ENCODE measurements around the gene TGM1.
A peak's percentile ranks its signal among the peaks of the same experiment; 100 is the strongest.
"Not testable (repeated sequence)": the region's sequence is repeated elsewhere in the genome, so short reads cannot be mapped to it uniquely, and the experiment has no call there.

TGM1 gene

DNA sequence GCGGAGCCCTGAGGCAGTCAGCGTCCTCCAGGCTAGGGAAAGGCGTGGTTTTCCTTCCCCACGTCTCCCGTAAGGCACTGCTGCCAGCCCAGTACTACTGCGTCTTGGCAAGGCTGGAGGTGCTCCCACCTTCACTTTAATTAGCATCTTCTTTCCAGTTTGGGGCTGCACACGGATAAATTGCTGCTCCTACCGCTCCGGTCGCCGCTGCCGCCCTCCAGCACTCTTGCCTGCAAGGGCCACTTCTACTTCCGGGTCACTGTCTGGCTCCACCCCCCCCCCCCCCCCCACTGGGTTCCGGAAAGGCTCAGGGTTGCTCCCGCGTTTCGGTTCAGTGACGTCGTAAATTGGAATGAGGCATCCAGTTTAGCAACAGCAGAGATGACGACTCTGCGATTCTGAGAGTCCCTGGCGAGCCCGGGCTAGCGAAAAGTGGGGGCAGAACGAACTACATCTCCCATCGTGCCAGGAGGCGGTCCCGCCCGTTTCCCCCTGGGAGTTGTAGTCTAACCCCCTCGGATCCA, 30.8 kb downstream of the TGM1 start, which contains the start of gene NEDD8:
Gene NEDD8 (minus strand): TSS at position 247 of the 524 bp plus-strand sequence. CDS start 100 bp downstream, at position 147.
- peak; percentile 92 to 94 for DNase-seq

DNA sequence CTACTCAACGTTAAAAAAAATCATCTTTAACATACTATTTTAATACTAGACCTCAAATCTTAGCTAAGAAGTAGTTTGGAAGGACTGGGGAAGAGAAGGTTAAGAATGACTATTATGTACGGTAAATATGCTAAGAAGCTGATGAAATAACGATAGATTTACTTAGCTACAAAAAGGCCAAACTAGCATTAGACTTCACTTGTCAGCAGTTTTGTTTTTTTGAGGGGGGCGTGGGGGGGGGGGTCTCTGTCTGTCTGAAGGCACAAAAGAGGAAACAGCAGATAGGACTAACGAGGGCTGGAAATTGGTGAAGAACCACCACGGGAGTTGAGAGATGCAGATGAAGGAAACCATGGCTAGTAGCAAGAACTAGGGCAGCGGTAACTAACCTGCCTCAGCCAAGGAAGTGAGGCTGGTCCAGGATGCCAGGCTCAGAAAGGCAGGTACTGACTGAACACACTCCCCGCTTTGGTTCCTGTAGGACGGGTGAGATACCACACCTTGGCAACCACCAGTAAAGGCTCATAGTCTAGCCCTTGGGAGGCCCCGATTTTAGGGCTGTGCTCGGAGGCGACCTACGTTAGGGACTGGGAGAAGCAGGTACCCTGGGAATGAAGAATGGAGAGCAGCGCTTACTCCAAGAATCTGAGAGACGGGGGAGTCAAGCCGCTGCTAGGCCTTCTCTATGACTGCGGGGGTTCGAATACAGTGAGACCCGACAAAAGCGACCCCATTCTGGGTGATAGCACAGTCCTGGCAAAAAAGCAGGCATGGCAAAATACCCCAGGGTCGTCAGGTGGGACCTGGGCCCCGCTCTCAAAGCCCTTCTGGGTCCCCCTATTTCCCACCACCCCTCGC, 31.5 kb downstream of the TGM1 start:
- DNase-seq = peak in 1 of 2 experiments; percentile 37

DNA sequence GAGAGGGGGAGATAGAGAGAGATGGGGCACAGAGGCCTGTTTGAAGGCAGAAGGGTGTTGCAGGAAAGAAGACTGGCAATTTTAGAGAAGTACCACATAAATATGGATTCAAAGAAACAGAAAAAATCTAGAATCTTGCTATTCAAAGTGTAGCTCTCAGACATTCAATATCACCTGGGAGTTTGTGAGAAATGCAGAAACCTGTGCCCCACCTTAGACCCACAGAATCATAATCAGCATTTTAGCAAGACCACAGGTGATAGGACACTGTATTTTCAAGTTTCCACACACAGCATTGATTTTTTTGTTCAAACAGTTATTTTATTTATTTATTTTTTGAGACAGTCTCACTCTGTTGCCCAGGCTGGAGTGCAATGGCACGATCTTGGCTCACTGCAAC, 34.1 kb downstream of the TGM1 start:
- DNase-seq = no peak

DNA sequence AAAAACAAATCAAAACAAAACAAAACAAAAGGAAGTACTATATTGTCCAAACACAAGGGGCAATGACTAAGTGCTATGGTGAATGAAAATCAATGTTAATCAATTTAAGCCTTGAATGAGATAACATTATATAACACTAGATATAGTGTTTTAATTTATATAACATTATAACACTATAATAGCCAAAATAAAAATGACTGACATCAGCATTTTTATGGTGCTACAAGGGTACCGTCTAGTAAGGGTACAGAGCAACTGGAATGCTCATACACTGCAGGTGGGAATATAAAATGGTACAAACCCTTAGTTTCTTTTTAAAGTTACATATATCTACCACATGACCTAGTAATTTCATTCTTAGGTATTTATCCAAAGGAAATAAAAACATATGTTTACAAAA, 36.5 kb downstream of the TGM1 start:
- no peak for DNase-seq

DNA sequence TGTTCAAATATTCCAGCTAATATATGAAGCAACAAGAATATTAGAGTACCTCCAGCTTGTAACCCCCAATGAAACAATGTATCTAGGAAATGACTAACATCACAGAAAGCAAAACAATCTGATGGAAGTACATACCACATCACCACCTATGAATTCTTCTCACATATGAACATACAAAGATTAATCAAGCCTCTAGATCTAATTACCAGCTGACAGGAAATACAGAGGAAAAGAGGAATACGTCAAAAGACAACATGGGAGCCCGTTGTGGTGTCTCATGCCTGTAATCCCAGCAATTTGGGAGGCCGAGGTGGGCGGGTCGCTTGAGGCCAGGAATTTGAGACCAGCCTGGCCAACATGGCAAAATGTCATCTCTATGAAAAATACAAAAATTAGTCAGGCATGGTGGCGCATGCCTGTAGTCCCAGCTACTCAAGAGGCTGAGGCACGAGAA, 38.3 kb downstream of the TGM1 start:
- DNase-seq = no peak

DNA sequence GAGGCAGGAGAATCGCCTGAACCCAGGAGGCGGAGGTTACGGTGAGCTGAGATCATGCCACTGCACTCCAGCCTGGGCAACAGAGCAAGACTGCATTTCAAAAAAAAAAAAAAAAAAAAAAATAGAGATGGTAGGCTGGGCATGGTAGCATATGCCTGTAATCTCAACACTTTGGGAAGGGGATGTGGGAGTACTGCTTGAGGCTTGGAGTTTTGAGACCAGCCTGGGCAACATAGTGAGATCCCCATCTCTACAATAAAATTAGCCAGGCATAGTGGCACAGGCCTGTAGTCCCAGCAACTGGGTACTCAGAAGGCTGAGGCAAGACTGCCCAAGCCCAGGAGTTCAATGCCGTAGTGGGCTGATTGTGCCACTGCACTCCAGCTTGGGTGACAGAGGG, 40.0 kb downstream of the TGM1 start:
- not testable (repeated sequence) for DNase-seq

DNA sequence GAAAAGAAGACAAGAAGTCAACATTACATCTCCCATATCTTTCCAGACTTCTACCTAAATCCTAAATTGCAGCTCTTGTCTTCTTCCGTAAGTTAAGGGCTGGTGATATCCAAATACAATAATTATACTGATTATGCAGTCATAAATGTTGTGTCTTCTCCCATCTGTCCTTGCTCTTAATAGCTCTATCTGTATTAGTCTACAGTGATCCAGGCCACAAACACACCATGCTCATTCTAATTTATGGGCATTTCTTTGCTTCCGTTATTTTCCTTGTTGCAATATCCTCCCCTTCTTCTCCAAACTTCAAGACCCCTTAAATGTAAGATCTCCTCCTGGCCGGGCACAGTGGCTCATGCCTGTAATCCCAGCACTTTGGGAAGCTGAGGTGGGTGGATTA, 43.5 kb downstream of the TGM1 start:
- no peak for DNase-seq

DNA sequence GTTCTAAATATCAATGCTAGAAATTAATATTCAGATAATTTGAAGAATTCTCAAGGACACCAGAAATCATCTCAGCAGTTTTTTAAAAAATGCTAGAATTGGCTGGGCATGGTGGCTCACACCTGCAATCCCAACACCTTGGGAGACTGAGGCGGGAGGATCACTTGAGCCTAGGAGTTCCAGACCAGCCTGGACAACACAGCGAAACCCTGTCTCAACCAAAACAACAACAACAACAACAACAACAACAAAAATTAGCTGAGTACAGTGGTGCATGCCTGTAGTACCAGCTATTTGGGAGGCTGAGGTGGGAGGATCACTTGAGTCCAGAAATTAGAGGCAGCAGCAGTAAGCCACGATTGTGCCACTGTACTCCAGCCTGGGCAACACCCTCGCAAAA, 43.9 kb downstream of the TGM1 start:
- DNase-seq = no peak

DNA sequence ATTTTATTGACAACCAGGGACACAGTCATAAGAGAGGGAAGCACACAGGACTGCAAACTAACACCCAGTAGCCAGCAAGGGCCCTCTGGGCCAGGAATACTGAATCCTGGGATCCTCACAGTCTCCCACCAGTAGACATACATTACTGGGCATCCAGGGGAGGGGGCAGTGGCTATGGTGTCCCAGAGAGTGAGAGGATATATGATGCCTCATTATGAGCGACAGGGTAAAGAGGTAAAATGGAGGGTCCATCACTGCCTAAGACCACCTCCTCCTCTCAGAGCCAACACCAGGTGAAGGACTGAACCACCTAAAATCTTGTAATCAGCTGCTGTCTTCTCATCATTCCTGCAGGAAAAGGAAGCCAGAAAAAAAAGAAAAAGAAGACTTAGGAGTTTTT, 46.1 kb downstream of the TGM1 start:
- DNase-seq = not testable (repeated sequence)

DNA sequence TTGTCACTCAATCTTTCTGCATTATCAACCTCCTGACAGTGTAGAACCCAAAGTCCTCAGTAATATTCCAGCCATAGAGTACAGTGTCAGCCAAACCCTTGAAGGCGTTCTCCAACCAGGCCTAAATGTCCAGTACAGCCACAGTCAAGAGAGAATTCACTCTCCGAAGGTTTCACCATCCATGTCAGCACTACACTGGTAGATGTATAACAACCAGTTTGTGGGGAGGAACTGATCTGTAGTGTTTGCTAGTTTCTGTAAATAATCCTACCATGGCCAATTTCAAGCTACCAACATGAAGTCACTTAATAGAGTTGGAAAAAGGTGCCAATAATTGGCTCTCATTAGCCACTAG, 46.7 kb downstream of the TGM1 start:
- DNase-seq = no peak

DNA sequence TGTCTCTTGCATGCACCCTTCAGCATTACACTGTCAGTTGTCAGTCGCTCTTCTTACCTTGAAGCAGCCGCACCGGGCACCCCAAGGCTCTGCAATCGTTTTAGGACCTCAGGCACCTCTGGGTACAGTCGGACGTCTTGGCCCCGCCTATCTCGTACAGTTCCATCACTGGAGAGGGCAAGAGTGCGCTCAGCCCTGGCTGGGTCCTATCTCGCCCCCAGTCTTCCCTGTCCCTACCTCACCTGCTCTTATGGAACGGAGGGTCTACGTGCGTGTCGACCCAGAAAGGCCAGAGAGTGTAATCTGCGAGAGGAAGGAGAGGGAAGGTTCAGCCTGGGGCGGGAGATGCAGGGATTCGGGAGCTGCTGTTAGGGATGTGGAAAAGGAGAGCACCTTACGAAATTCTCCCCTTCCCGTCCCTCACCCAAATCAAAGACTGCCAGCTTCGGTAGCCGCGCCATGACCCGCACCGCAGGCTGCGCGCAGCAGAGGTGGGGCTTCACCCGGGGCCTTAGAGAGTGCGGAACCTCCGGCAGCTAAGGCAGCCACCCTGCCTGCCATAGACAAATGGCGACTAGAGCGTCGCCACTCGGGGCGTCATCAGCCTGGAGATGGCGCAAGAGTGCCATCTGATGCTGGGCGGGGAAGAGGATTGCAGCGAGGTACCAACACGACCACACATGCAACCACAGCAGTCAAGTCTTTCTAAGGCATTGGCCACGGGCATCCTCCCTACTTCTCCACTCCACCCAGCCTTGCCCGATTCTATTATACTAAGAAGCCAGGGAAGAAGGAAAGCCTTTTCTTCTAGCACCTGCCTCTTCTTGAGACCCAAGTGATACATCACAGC, 47.3 kb downstream of the TGM1 start, which contains the start of gene MDP1:
Gene MDP1 (minus strand): TSS at position 572 of the 850 bp plus-strand sequence. CDS start 111 bp downstream, at position 461.
- DNase-seq = peak; percentile 82 to 87

DNA sequence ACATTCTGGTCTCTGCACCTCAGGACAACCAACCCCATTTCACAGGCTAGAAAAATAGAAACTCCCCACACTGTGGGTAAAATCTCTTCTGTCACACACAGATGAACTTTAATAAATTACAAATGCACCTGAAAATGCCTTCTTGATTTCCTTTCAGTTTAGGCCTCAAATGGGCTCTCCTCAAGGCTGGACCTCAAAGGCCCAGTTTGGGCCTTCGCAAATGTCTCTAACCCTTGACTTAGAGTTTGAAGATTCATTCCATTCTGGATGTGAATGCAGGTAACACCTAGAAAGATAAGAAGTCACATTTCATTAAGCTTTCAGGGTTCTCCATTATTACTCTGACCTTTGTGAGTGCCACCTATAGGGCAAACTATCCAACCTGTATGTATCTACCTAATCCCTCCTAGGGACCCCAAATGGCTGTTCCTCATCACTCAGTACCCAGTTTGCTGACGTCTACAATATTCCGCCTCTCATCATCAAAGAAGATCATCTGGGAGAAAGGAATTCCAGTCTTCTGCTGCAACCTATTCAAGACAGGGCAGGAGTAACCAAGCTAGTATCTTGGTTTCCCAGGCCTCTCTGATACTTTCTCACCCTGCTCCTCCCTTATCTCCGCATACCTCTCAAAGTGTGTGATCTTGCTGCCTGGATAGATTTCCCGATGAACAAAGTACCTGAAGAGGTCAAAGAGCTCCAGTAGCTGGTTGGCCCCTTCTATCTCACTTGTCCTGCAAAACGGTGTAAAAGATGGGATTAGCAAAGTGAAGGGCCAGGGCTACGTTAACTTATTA, 48.9 kb downstream of the TGM1 start:
- DNase-seq = no peak

DNA sequence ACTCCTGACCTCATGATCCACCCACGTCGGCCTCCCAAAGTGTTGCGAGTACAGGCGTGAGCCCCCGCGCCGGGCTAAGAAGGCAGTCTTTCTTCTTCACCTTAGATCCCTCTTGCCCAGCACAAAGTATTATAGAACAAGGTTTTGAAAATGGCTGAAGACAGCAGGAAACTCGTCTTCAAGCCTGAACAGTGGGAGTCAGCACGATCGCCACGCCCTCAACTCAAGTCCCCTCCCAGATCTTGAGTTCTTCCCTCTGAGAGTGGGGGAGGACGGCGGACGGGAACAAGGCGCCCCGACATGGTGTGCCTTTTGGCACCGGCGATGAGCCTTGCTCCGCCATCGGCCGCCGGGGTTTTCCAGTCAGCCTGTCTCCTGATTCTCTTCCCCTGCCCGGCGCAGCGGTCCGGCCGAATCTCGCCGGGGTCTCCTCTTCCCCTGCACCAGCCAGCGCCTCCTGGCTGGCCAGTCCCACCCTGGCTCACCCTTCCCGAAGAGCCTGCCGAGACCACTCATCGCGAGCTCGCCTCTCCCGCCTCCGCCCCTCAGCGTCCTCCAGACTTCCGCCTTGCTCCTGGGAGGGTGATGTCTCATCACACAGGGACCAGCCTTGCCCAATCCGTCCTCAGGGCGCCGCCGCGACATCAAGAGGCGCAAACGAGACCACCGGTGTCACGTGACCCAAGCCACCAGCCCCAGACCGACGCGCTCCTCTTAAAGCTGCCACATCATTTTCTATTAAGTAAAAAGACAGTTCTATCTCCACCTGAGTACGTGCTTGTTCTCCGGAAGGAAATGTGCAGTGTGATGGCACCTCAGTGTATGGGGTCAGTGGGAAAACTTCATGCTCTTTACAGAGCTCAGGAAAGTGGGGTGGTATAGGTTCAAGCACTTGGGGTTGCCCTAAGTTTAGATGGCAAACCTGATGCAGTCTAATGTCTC, 49.8 kb downstream of the TGM1 start, which contains the start of gene CHMP4A:
Gene CHMP4A (minus strand): TSS at position 565 of the 942 bp plus-strand sequence. CDS start 49 bp downstream, at position 516.
- DNase-seq = peak; percentile 97 to 98

DNA sequence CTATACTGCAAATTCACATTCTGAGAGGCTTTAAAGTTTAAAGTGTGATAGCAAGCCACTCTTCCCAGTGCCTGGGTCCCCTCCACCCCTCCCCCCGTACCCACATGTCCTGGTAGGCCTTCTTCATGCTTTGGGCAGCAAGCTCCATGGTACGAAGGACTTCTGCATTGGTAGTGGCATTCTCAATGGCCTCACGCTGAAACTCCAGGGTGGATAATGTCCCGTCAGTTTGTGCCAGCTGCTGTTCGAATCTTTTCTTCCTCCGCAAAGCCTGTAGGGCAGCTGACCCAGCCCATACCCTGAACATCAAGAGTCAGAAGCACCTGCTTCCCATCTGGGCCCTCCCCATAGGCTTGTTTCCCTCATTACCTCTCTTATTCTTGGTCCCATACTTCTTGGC, 51.7 kb downstream of the TGM1 start:
- DNase-seq = no peak

DNA sequence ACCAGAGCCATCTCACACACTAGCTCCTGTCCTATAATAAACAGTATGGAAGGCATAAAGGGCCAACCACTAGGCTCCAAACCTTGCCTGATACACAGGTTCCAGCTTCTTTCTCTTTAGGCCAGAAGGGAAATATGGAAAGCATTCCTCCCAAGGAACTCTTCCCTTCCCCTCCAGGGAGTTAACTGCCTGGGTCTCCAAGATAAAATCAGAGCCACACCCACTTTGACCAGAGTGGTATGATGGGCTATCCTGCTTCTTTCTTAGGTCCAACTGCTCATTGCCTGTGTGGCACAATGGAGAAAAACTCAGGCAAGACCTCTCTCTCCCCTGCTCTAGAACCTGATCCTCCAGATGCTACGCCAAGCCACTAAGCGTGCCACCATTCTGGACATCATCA, 55.4 kb downstream of the TGM1 start:
- DNase-seq = no peak

DNA sequence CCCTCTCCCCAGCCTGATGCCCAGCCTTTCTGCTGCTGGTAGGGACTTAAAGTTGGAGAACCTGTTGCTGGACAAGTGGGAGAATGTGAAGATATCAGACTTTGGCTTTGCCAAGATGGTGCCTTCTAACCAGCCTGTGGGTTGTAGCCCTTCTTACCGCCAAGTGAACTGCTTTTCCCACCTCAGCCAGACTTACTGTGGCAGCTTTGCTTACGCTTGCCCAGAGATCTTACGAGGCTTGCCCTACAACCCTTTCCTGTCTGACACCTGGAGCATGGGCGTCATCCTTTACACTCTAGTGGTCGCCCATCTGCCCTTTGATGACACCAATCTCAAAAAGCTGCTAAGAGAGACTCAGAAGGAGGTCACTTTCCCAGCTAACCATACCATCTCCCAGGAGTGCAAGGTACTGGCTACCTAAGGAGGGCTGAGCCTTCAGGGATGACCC, 55.8 kb downstream of the TGM1 start:
- DNase-seq = no peak

DNA sequence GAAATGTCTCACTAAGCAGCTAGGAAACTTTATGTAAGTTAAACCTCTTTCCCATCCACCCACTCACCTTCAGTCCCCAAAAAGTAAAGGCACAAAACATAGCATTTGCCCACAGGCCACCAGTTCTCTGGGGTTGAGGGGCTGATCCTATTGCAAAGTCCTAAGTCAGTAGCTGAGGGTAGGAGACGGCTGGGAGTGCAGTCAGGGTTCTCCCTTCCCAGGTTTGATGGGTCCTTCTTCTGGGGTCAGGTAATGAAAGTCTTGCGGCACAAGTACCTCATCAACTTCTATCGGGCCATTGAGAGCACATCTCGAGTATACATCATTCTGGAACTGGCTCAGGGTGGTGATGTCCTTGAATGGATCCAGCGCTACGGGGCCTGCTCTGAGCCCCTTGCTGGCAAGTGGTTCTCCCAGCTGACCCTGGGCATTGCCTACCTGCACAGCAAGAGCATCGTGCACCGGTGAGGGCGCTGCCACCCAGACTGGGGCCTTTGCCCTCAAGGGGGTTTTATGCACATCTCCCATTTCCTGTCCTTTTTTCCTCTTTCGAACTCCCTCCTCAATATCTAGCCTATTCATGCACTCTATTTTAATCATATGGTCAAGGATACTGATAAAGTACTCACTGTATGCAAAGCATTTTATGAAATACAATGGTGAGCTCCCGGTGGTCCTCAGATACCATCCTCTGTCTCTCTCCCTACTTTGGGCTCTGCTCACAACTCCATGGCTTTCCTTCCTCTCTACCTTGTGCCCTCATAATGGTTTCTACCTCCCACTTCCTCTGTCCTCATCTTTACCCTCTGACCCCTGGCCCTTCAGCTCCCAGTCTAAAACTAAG, 56.5 kb downstream of the TGM1 start:
- no peak for DNase-seq

DNA sequence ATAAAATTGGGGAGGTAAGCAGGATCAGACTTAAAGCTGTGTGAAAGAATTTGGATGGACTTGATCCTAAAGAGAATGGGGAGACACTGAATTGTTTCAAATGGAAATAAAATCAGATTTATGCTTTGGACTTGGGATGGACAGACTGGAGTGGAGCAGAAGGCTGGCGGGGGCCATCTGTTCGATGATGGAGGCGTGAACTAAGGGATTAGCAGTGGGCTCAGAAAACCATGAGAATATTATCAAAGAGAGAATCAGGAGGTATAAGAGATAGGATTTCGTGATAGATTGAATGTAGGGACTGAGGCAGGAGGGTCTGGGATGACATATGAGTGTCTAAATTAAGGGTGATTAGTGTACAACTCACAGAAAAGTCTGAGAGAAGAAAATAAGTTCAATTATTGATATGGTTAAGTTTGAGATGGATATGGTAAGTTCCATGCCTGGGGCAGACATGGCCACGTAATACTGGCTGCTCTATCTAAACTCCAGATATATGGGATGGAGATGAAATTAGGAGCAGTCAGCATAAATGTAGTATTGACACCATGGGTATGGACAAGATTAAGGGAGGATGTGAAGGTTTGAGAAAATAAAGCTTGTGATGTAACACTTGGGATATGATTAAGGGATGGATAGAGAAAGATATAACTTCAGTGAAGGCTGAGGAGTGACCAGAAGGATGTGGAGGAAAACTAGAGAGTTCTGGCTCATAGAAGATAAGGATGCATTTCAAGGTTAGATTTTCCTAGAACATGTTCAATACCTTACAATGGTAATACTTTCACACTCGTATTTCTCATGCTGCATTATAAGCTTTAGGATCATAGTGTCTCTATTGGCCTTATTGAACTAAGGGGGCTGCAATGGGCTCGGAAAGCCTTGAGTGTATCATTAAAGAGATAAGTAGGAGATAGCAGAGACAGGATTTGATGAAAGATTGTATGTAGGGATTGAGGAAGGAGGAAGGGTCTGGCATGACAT, 58.5 kb downstream of the TGM1 start:
- no peak for DNase-seq
